H9 (cell line): ENCODE data around the gene KCTD21. TPM values are rescaled to one million over a fixed set of nuclear protein-coding genes. Genes with fewer than 3 reads are reported as not detected.
A peak's percentile ranks its signal among the peaks of the same experiment; 100 is the strongest.

Experiments
- DNase-seq: peaks from one replicate; pipeline ENCODE4 v3.0.0-alpha.2; 2017
- H2AFZ ChIP-seq: one replicate; pipeline ENCODE4 v1.6.1; 2013; ENCODE audit warnings: mild to moderate bottlenecking, low read length, control low read depth, moderate library complexity
- H2AK5ac ChIP-seq: 2 replicates; pipeline ENCODE4 v1.6.1; 2013; ENCODE audit warnings: low read length, control low read depth, mixed read lengths; ENCODE audit not compliant: insufficient read length
- H2BK120ac ChIP-seq: one replicate; pipeline ENCODE4 v1.6.1; 2013; ENCODE audit warnings: low read depth, mild to moderate bottlenecking, low read length, control low read depth, inconsistent platforms; ENCODE audit not compliant: poor library complexity, severe bottlenecking
- H2BK12ac ChIP-seq: 2 replicates; pipeline ENCODE4 v1.6.1; 2013; ENCODE audit warnings: low read length, control low read depth, mixed read lengths, low read depth; ENCODE audit not compliant: insufficient read length
- H2BK15ac ChIP-seq: 2 replicates; pipeline ENCODE4 v1.6.1; 2013; ENCODE audit warnings: low read depth, low read length, control low read depth
- H2BK20ac ChIP-seq: one replicate; pipeline ENCODE4 v1.6.1; 2013; ENCODE audit warnings: low read depth, mild to moderate bottlenecking, low read length, control low read depth, inconsistent platforms; ENCODE audit not compliant: poor library complexity, severe bottlenecking
- H2BK5ac ChIP-seq: 2 replicates; pipeline ENCODE4 v1.6.1; 2013; ENCODE audit warnings: low read length, control low read depth, mixed read lengths; ENCODE audit not compliant: insufficient read length
- H3K14ac ChIP-seq: 2 replicates; pipeline ENCODE4 v1.6.1; 2013; ENCODE audit warnings: low read length, control low read depth; ENCODE audit not compliant: insufficient read depth
- H3K18ac ChIP-seq: 2 replicates; pipeline ENCODE4 v1.6.1; 2013; ENCODE audit warnings: low read depth, mild to moderate bottlenecking, mixed read lengths, low read length, control low read depth; ENCODE audit not compliant: insufficient read length
- H3K23ac ChIP-seq: 2 replicates; pipeline ENCODE4 v1.6.1; 2013; ENCODE audit warnings: low read length, control low read depth, mixed read lengths, low read depth; ENCODE audit not compliant: insufficient read length
- H3K23me2 ChIP-seq: 2 replicates; pipeline ENCODE4 v1.6.1; 2013; ENCODE audit warnings: low read depth, mild to moderate bottlenecking, mixed read lengths, low read length, control low read depth; ENCODE audit not compliant: insufficient read length, poor library complexity, severe bottlenecking
- H3K27ac ChIP-seq: 2 replicates; pipeline ENCODE4 v1.5.1; 2013; ENCODE audit warnings: low read length, control low read depth, mixed read lengths, low read depth; ENCODE audit not compliant: insufficient read length
- H3K27me3 ChIP-seq: 2 replicates; pipeline ENCODE4 v1.6.1; 2013; ENCODE audit warnings: low read length, control low read depth, inconsistent platforms; ENCODE audit not compliant: insufficient read depth
- H3K4ac ChIP-seq: 2 replicates; pipeline ENCODE4 v1.6.1; 2013; ENCODE audit warnings: low read depth, mild to moderate bottlenecking, control low read depth, inconsistent platforms, low read length, moderate library complexity
- H3K4me1 ChIP-seq: 2 replicates; pipeline ENCODE4 v1.6.1; 2013; ENCODE audit warnings: low read length, control low read depth, inconsistent platforms; ENCODE audit not compliant: insufficient read depth
- H3K4me2 ChIP-seq: 2 replicates; pipeline ENCODE4 v1.6.1; 2013; ENCODE audit warnings: low read length, control low read depth, mixed read lengths; ENCODE audit not compliant: insufficient read length, insufficient read depth
- H3K56ac ChIP-seq: 2 replicates; pipeline ENCODE4 v1.6.1; 2013; ENCODE audit warnings: low read depth, mild to moderate bottlenecking, mixed read lengths, low read length, control low read depth; ENCODE audit not compliant: insufficient read length
- H3K79me1 ChIP-seq: 2 replicates; pipeline ENCODE4 v1.6.1; 2013; ENCODE audit warnings: low read depth, mild to moderate bottlenecking, moderate library complexity, low read length, control low read depth, inconsistent platforms; ENCODE audit not compliant: insufficient read depth, poor library complexity, severe bottlenecking
- H3K79me2 ChIP-seq: 2 replicates; pipeline ENCODE4 v1.6.1; 2013; ENCODE audit warnings: low read length, control low read depth, inconsistent platforms; ENCODE audit not compliant: insufficient read depth
- H3K9ac ChIP-seq: 2 replicates; pipeline ENCODE4 v1.6.1; 2013; ENCODE audit warnings: low read length, control low read depth, mixed read lengths; ENCODE audit not compliant: insufficient read length; ENCODE audit errors: extremely low read depth
- H3K9me3 ChIP-seq: one replicate; pipeline ENCODE4 v1.6.1; 2013; ENCODE audit warnings: low read depth, low read length, inconsistent platforms; ENCODE audit not compliant: control insufficient read depth
- H3T11ph ChIP-seq: one replicate; pipeline ENCODE4 v1.6.1; 2013; ENCODE audit warnings: mild to moderate bottlenecking, low read length, control low read depth, inconsistent platforms
- H4K20me1 ChIP-seq: one replicate; pipeline ENCODE4 v1.6.1; 2013; ENCODE audit not compliant: control insufficient read depth, insufficient read length, insufficient read depth
- H4K5ac ChIP-seq: 2 replicates; pipeline ENCODE4 v1.6.1; 2013; ENCODE audit warnings: low read depth, mild to moderate bottlenecking, mixed read lengths, low read length, control low read depth; ENCODE audit not compliant: insufficient read length
- H4K8ac ChIP-seq: replicated peaks from 2 replicates; pipeline ENCODE4 v1.6.1; 2013; ENCODE audit warnings: low read length, control low read depth, mixed read lengths, low read depth; ENCODE audit not compliant: insufficient read length
- H4K91ac ChIP-seq: 2 replicates; pipeline ENCODE4 v1.6.1; 2013; ENCODE audit warnings: low read depth, mild to moderate bottlenecking, moderate library complexity, mixed read lengths, low read length, control low read depth; ENCODE audit not compliant: insufficient read length
- H3K27ac Mint-ChIP-seq, 3 experiments: 2 replicates in 2 of 3; 3 replicates in 1 of 3; pipeline ENCODE4 v1.8.0; 2020 to 2021; ENCODE audit warnings: mixed read lengths in 3 of 3, mild to moderate bottlenecking in 1 of 3, moderate library complexity in 1 of 3
- H3K27me3 Mint-ChIP-seq: 2 replicates; pipeline ENCODE4 v1.8.0; 2021; ENCODE audit warnings: low read depth, mild to moderate bottlenecking, moderate library complexity, mixed read lengths
- H3K36me3 Mint-ChIP-seq, 3 experiments: 2 replicates in 2 of 3; 3 replicates in 1 of 3; pipeline ENCODE4 v1.8.0; 2020 to 2021; ENCODE audit warnings: low read depth in 3 of 3, mixed read lengths in 3 of 3; ENCODE audit not compliant: insufficient read depth in 1 of 3
- H3K4me1 Mint-ChIP-seq, 2 experiments: 2 replicates each; pipeline ENCODE4 v1.8.0; 2020; ENCODE audit warnings: mixed read lengths in 2 of 2
- H3K4me3 Mint-ChIP-seq, 2 experiments: 2 replicates in 1 of 2; 3 replicates in 1 of 2; pipeline ENCODE4 v1.8.0; 2020 to 2021; ENCODE audit warnings: mild to moderate bottlenecking in 2 of 2, mixed read lengths in 2 of 2, moderate library complexity in 1 of 2
- H3K9me3 Mint-ChIP-seq, 2 experiments: 2 replicates in 1 of 2; 3 replicates in 1 of 2; pipeline ENCODE4 v1.8.0; 2020; ENCODE audit warnings: mild to moderate bottlenecking in 2 of 2, mixed read lengths in 2 of 2, moderate library complexity in 1 of 2
- WGBS: extraction: QIAGEN DNeasy Blood & Tissue Kit; methylation state at CpG from one replicate; pipeline ENCODE4 v1.1.7; 2013; ENCODE audit warnings: missing lambda C conversion rate, low lambda C conversion rate, mixed read lengths; ENCODE audit not compliant: insufficient read length; ENCODE audit errors: extremely low coverage; 5-methylcytosine and 5-hydroxymethylcytosine counted together
- total RNA-seq: library from RNA; stranded (reverse); gene quantifications from 2 replicates; pipeline ENCODE4 v1.2.1, GENCODE V29; 2021
- TF ChIP-seq, protein P1 (sequence below): fragments of 200-600 bp; sonication (generic); conservative IDR thresholded peaks from 3 replicates; pipeline ENCODE4 v1.8.0; 2021; ENCODE audit warnings: antibody characterized with exemption, mild to moderate bottlenecking

The KCTD21 gene
- total RNA-seq, 1 experiment from 2014 or later: 4.0 TPM

GRCh38 chr11:78228467-78228866, 40.0 kb upstream of the KCTD21 start:
- H2BK20ac ChIP-seq: no peak overlapping the region

More at GRCh38 chr11:78228467-78228866, 40.0 kb upstream of the KCTD21 start:
- Histone ChIP-seq H3K79me2 (no peaks in the 10 kb centered on the region), H4K8ac (no peak overlapping the region), H3T11ph (no peak overlapping the region), H3K9ac (no peak overlapping the region), H3K56ac (no peak overlapping the region), H3K23ac (no peak overlapping the region), H3K14ac (no peak overlapping the region), H3K4me1 (peaks cover 2% of the 10 kb centered on the region; the same call in 1 of the 2 replicates), H3K27ac (no peak overlapping the region), H2BK5ac (no peak overlapping the region), H2BK15ac (no peak overlapping the region), H2BK120ac (no peak overlapping the region), H4K20me1 (no peaks in the 10 kb centered on the region), H4K5ac (no peak overlapping the region), H2AK5ac (no peak overlapping the region), H4K91ac (no peak overlapping the region), H3K79me1 (no peaks in the 10 kb centered on the region), H3K18ac (no peak overlapping the region), H3K4me2 (no peak overlapping the region), H3K9me3 (no peaks in the 10 kb centered on the region), H2BK12ac (no peak overlapping the region), H3K4ac (no peak overlapping the region), H3K27me3 (no peaks in the 10 kb centered on the region), H2AFZ (no peak overlapping the region), H3K23me2 (no peaks in the 10 kb centered on the region)
- WGBS: no CpG with 5 or more reads among the region's 3 CpGs
- TF ChIP-seq, protein P1, sequence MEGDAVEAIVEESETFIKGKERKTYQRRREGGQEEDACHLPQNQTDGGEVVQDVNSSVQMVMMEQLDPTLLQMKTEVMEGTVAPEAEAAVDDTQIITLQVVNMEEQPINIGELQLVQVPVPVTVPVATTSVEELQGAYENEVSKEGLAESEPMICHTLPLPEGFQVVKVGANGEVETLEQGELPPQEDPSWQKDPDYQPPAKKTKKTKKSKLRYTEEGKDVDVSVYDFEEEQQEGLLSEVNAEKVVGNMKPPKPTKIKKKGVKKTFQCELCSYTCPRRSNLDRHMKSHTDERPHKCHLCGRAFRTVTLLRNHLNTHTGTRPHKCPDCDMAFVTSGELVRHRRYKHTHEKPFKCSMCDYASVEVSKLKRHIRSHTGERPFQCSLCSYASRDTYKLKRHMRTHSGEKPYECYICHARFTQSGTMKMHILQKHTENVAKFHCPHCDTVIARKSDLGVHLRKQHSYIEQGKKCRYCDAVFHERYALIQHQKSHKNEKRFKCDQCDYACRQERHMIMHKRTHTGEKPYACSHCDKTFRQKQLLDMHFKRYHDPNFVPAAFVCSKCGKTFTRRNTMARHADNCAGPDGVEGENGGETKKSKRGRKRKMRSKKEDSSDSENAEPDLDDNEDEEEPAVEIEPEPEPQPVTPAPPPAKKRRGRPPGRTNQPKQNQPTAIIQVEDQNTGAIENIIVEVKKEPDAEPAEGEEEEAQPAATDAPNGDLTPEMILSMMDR: peak; percentile 74
- H3K27me3 Mint-ChIP-seq: no peaks in the 10 kb centered on the region
- peaks cover 0 to 4% (median 0%) of the 10 kb centered on the region in 3 experiments; a peak in 2 of 7 replicates for H3K36me3 Mint-ChIP-seq
- H3K4me3 Mint-ChIP-seq: no peak overlapping the region
- H3K27ac Mint-ChIP-seq: no peak overlapping the region
- no peaks in the 10 kb centered on the region for H3K4me1 Mint-ChIP-seq
- no peaks in the 10 kb centered on the region for H3K9me3 Mint-ChIP-seq
- peak; percentile 45 for DNase-seq
